HepG2 (cell line): ENCODE results near the gene NARF. TPM values are rescaled to one million over a fixed set of nuclear protein-coding genes. Genes with fewer than 3 reads are reported as not detected.

Source experiments
- BORCS8-MEF2B ChIP-seq: sonication (generic); formaldehyde crosslinking; IDR thresholded peaks from 2 replicates; pipeline ENCODE4 v1.8.0; 2022; ENCODE audit warnings: mild to moderate bottlenecking, missing genetic modification reagents
- CHD2 ChIP-seq: IDR thresholded peaks from 2 replicates; pipeline ENCODE4 v1.6.1; 2011; ENCODE audit warnings: low read depth, low read length, improper control_type of control experiment
- DRAP1 ChIP-seq: IDR thresholded peaks from 2 replicates; pipeline ENCODE4 v1.6.1; 2016; ENCODE audit warnings: missing genetic modification reagents, missing compliant biosample characterization
- GRHL1 ChIP-seq: sonication (generic); formaldehyde crosslinking; conservative IDR thresholded peaks from 2 replicates; pipeline ENCODE4 v1.8.0; 2022; ENCODE audit warnings: missing genetic modification reagents
- LCORL ChIP-seq, 2 experiments: fragments of 450-650 bp in 1 of 2; sonication (generic) in 1 of 2; formaldehyde crosslinking in 1 of 2; IDR thresholded peaks; 2 replicates each; pipeline versions ENCODE4 v1.5.0 to v1.6.1; 2017 to 2020; ENCODE audit warnings: antibody characterized with exemption in 1 of 2, missing genetic modification reagents in 1 of 2
- NR3C1 ChIP-seq: sonication (generic); formaldehyde crosslinking; IDR thresholded peaks from 2 replicates; pipeline ENCODE4 v1.4.0; 2020; ENCODE audit warnings: missing genetic modification reagents
- PCBP2 ChIP-seq: fragments of 200-400 bp; formaldehyde crosslinking; optimal IDR thresholded peaks from 2 replicates; pipeline ENCODE3; 2018; ENCODE audit warnings: low read length, low read depth; ENCODE audit not compliant: poor library complexity, severe bottlenecking
- PREB ChIP-seq: sonication (generic); formaldehyde crosslinking; IDR thresholded peaks from 2 replicates; pipeline ENCODE4 v1.4.0; 2020; ENCODE audit warnings: missing genetic modification reagents
- SOX6 ChIP-seq, 2 experiments: fragments of 450-650 bp in 1 of 2; sonication (generic) in 1 of 2; formaldehyde crosslinking in 1 of 2; IDR thresholded peaks; 2 replicates each; pipeline versions ENCODE4 v1.4.0 to v1.6.1; 2017 to 2020; ENCODE audit warnings: antibody characterized with exemption in 1 of 2, mild to moderate bottlenecking in 1 of 2, missing genetic modification reagents in 1 of 2
- TBP ChIP-seq: sonication (generic); formaldehyde crosslinking; IDR thresholded peaks from 2 replicates; pipeline ENCODE4 v1.5.0; 2020; ENCODE audit warnings: missing genetic modification reagents
- TGIF2 ChIP-seq: IDR thresholded peaks from 2 replicates; pipeline ENCODE4 v1.6.1; 2016; ENCODE audit warnings: control low read depth, missing compliant biosample characterization
- ZFP1 ChIP-seq: IDR thresholded peaks from 2 replicates; pipeline ENCODE4 v1.6.1; 2016
- ZKSCAN8 ChIP-seq: IDR thresholded peaks from 2 replicates; pipeline ENCODE4 v1.6.1; 2016; ENCODE audit warnings: borderline replicate concordance, missing genetic modification reagents, missing compliant biosample characterization
- ZNF17 ChIP-seq: sonication (generic); formaldehyde crosslinking; IDR thresholded peaks from 2 replicates; pipeline ENCODE4 v1.5.0; 2020; ENCODE audit warnings: mild to moderate bottlenecking, missing genetic modification reagents
- ZNF256 ChIP-seq: sonication (generic); formaldehyde crosslinking; conservative IDR thresholded peaks from 2 replicates; pipeline ENCODE4 v1.4.0; 2020; ENCODE audit warnings: missing genetic modification reagents
- ZNF383 ChIP-seq: sonication (generic); formaldehyde crosslinking; IDR thresholded peaks from 2 replicates; pipeline ENCODE4 v1.4.0; 2020; ENCODE audit warnings: missing genetic modification reagents, mild to moderate bottlenecking, borderline replicate concordance
- ZNF431 ChIP-seq: sonication (generic); formaldehyde crosslinking; IDR thresholded peaks from 2 replicates; pipeline ENCODE4 v1.9.0; 2022; ENCODE audit warnings: missing genetic modification reagents, low read depth, mild to moderate bottlenecking, borderline replicate concordance
- ZNF441 ChIP-seq: sonication (generic); formaldehyde crosslinking; IDR thresholded peaks from 2 replicates; pipeline ENCODE4 v1.7.0; 2021; ENCODE audit warnings: missing genetic modification reagents, borderline replicate concordance
- ZNF550 ChIP-seq: sonication (generic); formaldehyde crosslinking; IDR thresholded peaks from 2 replicates; pipeline ENCODE4 v1.4.0; 2020; ENCODE audit warnings: mild to moderate bottlenecking, missing genetic modification reagents, borderline replicate concordance
- ZNF7 ChIP-seq: IDR thresholded peaks from 2 replicates; pipeline ENCODE4 v1.6.1; 2016; ENCODE audit warnings: missing biosample characterization, missing genetic modification reagents
- ZUFSP ChIP-seq: sonication (generic); formaldehyde crosslinking; IDR thresholded peaks from 2 replicates; pipeline ENCODE4 v1.9.0; 2021; ENCODE audit warnings: missing genetic modification reagents, mild to moderate bottlenecking, borderline replicate concordance
- polyA plus RNA-seq, 8 experiments: library from polyadenylated mRNA; depleted of rRNA in 3 of 8; stranded (reverse) in 7 of 8; unstranded in 1 of 8; fragments of >200 nt; fragmentation: Illumina TruSeq in 4 of 8; extraction: Trizol in 4 of 8; gene quantifications; 2 replicates each; pipeline versions ENCODE4 v1.2.1 to v1.2.3, GENCODE V29; 2011 to 2016; ENCODE audit warnings: low read depth in 4 of 8, missing spikeins in 1 of 8, mixed read lengths in 1 of 8; ENCODE audit not compliant: insufficient read depth in 1 of 8
- total RNA-seq, 5 experiments: library from RNA; depleted of rRNA; stranded (reverse); fragments of >200 nt; fragmentation: Illumina TruSeq; extraction: Trizol; gene quantifications; 2 replicates each; pipeline ENCODE4 v1.2.3, GENCODE V29; 2016; ENCODE audit warnings: low read depth in 1 of 5
- TF ChIP-seq, protein P1 (sequence below): IDR thresholded peaks from 2 replicates; pipeline ENCODE4 v1.6.1; 2018; ENCODE audit warnings: missing genetic modification reagents, mild to moderate bottlenecking, missing compliant biosample characterization

The NARF gene
- total and polyA plus RNA-seq, 2 of the 13 experiments (the other 11 are each of a cell fraction or from before 2014, with no cell fraction given): 61.1 to 144 TPM

DNA sequence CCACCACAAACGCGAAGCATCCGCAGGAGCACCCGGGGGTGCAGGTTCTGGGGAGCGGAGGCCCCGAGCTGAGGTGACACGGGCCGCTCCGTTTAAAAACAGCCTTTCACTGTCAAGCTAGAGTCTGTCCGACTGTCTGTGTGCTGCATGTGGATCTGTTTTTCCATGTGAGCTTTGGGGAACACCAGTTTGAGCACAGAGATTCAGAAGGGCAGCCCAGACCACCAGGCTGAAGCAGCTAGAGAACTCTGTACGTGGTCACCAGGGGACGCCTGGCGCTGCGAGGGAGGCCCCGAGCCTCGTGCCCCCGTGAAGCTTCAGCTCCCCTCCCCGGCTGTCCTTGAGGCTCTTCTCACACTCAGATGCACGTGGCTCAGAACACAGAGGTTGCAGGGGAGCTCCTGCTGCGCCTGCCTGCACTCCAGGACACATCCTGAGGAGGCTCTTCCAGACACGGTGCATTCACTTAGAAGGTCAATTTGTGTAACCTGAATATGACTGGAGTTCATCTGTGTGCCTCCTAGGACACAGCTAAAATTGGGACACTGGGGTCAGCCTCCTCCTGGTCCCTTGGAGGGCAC is 45.3 kb downstream of the NARF start (continued):
- TF ChIP-seq DRAP1 (no peak), ZNF7 (CRISPR knock-in tag) (no peak), ZNF256 (CRISPR knock-in tag) (peak; percentile 81; the same call in 1 of the 2 replicates), TGIF2 (CRISPR knock-in tag) (peak; percentile 68), GRHL1 (CRISPR knock-in tag) (no peak), PREB (0 out of 2 replicates have a peak, but pooled peaks have one; percentile 49), NR3C1 (CRISPR knock-in tag) (no peak), CHD2 (no peak), PCBP2 (no peak), ZFP1 (no peak), ZNF441 (CRISPR knock-in tag) (0 out of 2 replicates have a peak, but pooled peaks have one; percentile 78), ZNF550 (no peak), ZNF383 (no peak), ZNF431 (peak; percentile 63; the same call in 1 of the 2 replicates), SOX6 (IDR thresholded peaks at IDR 0.05) (no peak), SOX6 (CRISPR knock-in tag; IDR thresholded peaks at IDR 0.05) (peak; percentile 67), BORCS8-MEF2B (CRISPR knock-in tag) (peak; percentile 94), LCORL (IDR thresholded peaks at IDR 0.05) (no peak), LCORL (CRISPR knock-in tag; IDR thresholded peaks at IDR 0.05) (0 out of 2 replicates have a peak, but pooled peaks have one; percentile 56), TBP (CRISPR knock-in tag) (no peak), ZKSCAN8 (CRISPR knock-in tag) (no peak), ZNF17 (CRISPR knock-in tag) (no peak), ZUFSP (CRISPR knock-in tag) (no peak)
- TF ChIP-seq, protein P1, sequence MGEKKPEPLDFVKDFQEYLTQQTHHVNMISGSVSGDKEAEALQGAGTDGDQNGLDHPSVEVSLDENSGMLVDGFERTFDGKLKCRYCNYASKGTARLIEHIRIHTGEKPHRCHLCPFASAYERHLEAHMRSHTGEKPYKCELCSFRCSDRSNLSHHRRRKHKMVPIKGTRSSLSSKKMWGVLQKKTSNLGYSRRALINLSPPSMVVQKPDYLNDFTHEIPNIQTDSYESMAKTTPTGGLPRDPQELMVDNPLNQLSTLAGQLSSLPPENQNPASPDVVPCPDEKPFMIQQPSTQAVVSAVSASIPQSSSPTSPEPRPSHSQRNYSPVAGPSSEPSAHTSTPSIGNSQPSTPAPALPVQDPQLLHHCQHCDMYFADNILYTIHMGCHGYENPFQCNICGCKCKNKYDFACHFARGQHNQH (CRISPR knock-in tag): 0 out of 2 replicates have a peak, but pooled peaks have one; percentile 74
